NCI-H1092 treated with DMSO at 0.1 percent for 48 hours (cell line): ENCODE data around the gene ETFRF1.

ENCODE experiments used
- DNase-seq: peaks from one replicate; lab custom pipeline; 2025; lab: John Stamatoyannopoulos, UW

The ETFRF1 gene

DNA sequence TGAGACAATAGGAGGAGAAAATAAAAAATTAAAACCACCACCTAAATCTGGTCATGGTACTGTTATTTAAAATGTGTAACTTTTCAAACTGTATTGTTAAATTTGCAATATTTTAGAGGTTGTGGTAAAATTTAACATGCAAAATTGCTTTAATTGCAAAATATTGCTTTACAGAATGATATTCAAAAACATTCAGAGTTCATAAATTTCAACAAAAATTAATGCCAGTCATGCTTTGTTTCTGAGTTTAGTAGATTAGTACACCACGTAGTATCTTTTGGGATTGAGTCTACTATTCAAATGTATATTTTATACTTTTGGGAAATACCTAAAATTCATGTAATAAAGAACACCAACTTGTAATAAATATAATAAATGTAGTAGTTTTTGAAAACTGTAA lies 18.3 kb downstream of the ETFRF1 start:
- DNase-seq: no peak

DNA sequence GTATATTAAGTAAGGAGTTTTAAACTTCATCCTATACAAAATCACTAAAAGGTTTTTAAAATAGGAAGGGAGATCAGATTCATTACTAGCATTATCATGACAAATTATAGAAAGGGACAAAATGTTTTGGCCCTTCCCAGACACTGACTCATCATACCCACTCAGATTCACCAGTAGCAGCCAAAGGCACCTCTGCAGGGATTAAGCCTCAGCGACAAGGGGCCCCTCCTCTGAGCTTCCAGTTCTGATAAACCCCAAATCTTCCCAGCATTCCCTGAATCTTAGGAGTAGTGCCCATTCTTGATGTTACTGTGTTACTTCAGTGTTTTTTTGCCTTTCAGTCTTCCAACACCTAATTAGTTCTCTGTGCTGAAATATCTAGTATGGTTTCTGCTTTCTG lies 41.2 kb downstream of the ETFRF1 start:
- DNase-seq: no peak

DNA sequence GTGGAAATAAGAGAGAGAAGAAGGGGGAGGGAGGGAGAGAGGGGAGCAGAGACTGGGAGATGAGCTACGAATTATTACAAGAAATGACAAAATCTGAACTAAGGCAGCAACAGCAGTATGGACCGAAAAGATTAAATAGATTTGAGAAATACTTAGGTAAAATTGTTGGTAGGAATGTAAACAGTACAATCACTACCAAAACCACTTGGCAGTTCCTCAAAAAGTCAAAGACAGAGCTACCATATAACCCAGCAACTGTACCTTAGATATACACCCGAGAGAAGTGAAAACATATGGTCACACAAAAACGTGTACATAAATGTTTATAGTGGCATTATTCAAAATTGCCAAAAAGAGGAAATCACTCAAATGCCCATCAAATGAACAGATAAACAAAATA lies 41.6 kb downstream of the ETFRF1 start:
- DNase-seq: no peak

DNA sequence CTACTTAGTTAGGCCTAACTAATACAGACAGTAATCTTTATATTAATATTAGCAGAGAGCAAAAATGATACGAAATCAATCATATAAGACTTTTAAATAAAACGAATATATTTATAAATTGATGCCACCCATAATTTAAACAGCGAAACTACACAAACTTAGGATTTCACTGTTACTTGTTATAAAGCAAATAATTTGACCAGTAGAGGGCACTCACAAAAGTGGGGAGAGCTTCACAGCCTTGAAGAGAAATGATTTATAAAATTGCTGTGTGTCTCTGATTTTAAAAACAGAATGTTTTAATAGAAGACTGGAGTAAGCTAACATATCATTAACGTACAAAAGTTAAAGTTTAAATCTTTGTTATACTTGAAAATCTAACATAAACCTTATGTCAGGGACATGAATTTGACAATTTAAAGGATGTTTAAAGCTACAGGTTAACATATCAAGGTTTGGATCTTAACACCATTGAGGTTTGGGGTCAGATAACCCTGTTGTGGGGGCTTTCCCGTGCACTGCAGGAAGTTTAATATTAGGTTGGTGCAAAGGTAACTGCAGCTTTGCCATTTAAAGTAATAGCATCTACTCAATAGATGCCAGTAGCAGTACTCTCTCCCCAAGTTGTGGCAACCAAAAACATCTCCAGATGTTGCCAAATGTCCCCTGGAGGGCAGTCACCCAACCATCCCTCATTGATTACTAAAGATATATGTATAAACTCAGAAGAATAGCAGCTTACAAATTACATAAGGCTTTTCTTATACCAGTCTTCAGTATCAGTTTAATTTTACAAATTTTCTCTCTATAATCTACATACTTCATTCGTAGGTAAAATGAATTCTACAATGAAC lies 46.4 kb downstream of the ETFRF1 start:
- DNase-seq: peak; percentile 19

DNA sequence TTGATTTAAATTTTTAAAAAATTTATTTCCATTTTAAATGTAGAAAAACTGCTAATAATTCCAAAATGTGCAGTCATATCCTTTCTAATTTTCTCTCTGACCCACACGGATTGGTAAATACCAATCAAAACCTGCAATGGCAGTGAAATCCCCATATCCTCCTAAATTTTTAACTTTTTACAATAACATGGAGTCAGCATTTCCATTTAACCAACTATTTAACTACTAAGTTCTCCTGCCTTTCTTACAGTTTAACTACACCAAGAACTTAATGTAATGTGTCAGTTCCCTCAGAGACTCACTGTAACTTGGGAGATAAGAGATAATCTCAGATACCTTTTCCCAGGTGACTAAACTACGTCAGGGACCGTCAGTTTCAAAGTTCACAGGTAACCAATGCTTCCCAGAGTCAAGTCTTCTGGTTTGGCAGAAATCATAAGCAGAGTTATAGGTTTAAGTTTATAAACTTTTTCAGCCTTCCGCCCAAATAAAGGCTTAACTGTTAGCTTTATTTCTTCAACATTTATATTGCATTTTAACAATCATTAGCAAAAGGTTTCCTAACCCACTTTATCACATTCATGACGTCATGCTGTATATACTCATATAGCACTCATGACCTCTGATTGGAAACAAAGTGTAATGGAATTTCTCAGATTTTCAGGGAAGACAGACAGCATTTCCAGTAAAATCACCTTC lies 48.1 kb downstream of the ETFRF1 start:
- no peak for DNase-seq

DNA sequence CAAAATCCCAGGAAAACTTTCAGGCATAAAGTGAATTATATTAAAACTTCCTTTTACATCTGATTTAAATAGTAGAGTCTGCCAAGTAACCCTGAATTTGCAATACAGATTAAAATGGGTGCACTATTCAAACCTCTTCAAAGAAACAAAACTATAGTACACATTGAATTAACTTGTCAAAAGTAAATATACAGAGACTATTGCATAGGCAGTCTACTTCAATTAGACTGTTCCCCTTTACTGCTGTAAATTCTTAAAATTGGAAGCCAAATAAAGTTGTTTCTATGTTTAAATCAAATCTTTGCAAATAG lies 48.6 kb downstream of the ETFRF1 start:
- DNase-seq: no peak

DNA sequence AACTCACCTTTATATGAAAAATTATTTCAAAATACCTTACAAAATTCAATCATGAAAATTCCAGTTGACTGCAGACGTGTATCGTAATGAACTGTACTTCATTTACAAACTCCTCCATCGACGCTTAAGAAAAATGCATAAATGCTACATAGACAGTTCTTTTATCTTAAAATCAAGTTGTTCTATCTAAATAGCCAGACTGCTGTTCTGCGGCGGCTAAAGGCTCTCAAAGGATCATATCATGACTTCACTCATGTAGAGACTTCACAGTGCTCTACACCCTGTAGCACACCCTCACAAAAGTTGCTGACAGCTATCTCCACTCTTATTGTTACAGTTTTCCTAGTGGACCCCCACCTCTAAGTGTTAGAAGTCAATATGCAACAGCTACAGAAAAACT lies 50.5 kb downstream of the ETFRF1 start:
- DNase-seq: no peak

DNA sequence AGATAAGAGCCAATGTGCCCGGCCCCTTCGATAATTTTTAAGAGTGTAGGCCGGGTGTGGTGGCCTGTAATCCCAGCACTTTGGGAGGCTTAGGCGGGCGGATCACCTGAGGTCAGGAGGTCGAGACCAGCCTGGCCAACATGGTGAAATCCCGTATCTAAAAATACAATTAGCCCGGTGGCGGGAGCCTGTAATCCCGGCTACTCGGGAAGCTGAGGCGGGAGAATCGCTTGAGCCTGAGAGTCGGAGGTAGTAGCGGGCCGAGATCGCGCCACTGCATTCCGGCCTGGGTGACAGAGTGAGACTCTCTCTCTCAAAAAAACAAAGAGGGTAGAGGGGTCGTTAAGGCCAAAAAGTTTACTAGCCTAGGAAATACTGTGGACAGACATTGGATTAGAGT lies 53.1 kb downstream of the ETFRF1 start:
- DNase-seq: no peak

DNA sequence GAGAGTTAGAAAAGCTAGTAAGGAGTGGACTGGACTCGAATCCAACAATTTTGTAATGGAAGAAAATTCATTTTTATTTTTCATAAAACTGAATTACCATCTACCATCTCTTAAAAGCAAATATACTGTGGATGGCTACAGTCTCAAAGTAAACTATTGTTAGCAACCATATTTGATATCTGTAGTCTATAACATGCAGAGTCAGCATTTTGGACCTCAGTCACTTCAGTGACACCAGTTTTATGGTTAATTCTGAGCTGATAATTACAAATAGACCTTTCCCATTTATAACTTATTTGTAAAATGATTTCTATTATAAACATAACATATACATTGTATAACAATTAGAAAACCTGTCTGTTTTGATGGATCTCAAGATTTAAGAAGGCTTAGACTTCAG lies 53.7 kb downstream of the ETFRF1 start:
- DNase-seq: no peak

DNA sequence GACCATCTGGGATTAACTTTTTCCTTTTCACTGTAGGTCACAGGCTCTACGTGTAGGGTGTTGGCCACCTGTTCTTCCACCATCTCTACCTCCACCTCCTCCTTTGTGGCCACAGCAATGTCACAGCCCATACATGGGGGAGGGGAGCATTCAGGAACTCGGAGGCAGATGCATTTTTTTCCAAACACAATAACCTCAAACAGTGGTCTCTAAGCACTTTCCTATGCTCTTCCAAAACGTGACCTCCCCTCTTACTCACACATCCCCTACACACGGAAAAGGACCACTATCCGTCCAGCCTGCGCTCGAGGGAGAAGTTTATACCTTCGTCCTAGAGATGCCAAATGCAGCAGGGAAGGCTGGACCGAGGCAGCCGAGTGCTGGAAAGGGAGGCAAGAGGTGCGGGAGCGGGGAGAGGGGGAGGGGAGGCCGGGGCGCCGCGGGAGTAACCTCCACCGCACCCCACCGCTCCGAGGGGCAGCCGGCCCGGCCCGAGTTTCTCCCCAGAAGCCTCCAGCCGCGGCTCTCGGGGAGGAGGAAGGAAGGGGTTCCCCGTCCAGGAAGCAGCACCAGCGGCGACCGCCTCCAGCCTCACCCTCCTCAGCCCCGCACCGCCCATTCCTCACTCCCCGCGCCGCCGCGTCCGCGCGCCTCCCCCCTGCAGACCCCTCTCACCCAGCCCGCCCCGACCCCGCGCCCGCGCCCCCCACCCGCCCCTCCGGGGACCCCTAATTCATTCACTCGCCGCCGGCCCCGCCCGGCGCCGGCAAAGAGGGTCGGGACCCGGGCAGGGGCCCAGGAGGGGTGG lies 55.1 kb downstream of the ETFRF1 start:
- DNase-seq: peak; percentile 48

DNA sequence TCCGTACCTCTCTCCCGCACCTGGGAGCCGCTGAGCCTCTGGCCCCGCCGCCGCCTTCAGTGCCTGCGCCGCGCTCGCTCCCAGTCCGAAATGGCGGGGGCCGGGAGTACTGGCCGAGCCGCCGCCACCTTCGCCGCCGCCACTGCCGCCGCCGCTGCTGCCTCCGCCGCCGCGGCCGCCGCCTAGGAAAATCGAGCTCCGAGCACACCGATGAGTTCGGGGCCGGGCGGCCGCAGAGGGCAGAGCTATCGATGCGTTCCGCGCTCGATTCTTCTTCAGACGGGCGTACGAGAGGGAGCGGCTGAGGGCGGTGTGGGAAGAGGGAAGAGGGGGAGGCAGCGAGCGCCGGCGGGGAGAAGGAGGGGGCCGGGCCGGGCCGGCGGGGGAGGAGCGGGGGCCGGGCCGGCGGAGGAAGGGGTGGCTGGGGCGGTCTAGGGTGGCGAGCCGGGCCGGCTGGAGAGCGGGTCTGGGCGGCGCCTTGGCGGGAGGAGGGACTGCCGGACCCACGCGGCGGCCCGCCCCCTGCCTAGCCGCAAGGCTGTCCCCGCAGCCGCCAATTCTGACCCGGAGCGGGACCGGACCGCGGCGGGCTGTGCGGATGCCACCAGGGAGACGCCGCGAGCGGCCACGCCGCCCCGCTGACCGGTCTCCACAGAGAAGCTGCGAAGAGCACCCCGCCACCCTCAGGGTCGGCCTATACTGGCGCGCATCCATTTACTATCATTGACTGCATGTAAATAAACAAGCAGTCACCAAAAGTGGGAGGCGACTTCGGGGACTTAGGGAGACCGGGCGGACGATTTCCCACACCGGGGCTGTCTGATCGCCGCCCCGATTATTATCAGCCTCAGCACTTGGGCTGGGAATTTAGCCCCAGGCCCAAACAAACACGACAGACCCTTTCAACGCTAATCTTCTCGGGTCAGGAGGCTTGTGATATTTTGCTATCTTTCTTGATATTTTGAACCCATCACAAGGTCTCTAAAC lies 56.0 kb downstream of the ETFRF1 start, which contains the start of gene KRAS:
TSS of gene KRAS (minus strand) at position 186 of the 987 bp plus-strand sequence.
- DNase-seq: peak; percentile 92

DNA sequence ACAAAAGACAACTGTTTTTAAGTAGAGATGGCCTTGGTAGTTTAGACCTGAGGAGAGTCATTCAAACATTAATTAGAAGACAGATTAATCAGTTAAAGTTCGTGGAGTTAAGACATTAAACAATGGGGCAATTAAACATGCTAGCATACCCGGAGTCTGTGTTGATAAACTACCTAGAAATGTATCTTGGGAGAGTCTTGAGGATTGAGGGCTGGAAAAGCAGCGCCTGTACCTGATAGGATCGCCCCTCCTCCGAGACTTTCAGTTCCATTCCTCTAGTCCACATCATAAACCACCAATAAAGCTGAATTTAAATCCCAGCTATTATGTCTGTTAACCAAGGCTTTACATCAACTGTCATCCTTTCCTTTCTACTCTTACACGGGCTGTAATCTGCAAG lies 56.7 kb downstream of the ETFRF1 start:
- DNase-seq: no peak

DNA sequence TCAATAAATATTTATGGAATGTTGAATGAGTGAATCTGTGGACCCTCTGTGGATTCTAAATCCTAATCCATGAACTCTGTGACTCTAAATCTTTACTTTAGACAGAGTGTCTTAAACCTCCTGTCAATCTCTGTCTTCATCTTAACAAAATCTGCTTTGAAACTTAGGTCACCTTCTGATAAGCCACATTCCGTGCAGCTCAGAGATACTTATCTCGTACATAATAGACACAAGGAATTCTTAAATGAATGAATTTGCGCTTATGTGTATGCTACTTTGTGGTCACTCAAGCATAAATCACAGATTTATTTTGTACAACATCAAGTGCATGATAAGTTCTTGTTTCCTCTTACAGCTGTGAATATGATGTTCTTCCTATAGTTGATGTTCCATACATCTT lies 57.9 kb downstream of the ETFRF1 start:
- DNase-seq: no peak

DNA sequence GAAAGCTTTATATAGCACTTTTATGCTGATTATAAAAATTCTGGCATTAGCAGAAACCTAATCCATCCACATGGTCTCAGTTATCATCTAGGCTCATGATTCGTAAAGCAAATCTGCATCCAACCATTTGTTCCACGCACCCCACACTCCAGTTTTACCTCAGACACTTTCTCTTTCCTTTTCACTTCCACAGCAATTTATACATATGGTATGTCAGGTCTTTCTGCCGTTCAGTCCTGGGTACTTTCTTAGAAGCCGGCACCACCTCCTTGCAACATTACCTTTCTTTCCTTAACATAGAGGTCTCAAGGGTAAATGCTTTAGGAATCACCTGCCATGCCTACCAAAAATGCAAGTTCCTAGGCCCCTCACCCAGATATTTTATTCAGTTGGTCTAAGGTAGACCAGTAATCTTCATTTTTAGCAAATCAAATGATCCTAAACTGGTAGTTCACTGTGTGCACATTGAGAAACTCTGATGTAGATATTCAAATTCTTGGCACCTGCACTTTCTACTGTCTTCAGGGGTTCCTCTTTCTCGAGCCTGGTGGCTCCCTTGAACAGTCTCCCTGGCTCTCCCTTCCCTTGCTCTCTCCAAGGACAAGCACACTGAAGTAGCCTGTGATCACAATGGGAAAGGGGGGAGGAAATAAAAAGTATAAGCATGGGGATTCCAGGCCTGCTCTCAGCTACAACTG lies 58.5 kb downstream of the ETFRF1 start:
- no peak for DNase-seq

DNA sequence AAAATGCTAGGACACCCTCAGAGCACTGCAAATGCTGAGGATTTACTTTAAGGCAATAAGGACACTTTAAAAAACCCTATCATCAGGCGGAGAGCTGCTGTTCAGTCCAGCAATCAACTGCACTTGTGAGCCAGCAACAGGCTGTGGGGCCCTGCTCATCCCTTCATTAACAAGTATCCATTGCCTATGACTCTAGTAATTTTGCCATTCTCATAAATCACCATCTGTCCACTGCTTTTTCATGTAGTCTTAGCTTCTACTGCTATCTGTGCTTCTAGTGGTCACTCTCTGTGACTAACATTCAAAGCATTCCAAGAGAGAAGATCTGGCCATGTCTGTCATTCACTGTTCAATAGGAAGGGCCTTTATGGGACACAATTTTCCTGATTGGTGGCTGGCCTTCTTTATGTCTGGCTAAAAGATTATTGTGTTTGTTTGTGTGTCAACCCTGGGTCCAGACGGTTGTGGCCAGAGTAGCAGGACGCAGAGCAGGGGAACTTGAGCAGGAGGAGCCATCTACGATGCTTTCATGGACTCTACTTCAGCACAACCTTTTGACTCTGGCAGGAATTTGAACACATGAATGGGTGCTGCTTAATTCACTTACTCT lies 59.3 kb downstream of the ETFRF1 start:
- no peak for DNase-seq
